Stomach smooth muscle (tissue), 2 donors: ENCODE results near the gene MSH5.
"Not testable (repeated sequence)": the region's sequence is repeated elsewhere in the genome, so short reads cannot be mapped to it uniquely, and the experiment has no call there.

Experiments
- H3K27ac ChIP-seq: one replicate; pipeline ENCODE4 v1.7.0; 2013; ENCODE audit warnings: mild to moderate bottlenecking, low read length, inconsistent platforms
- H3K27me3 ChIP-seq, 2 donors: one replicate each; pipeline ENCODE4 v1.7.0; 2013; ENCODE audit warnings: low read length in 2 of 2; ENCODE audit not compliant: insufficient read depth in 2 of 2, control insufficient read depth in 1 of 2
- H3K36me3 ChIP-seq, 2 donors: one replicate each; pipeline ENCODE4 v1.7.0; 2013; ENCODE audit warnings: low read length in 2 of 2; ENCODE audit not compliant: control insufficient read depth in 2 of 2, insufficient read depth in 2 of 2
- H3K4me1 ChIP-seq: one replicate; pipeline ENCODE4 v1.7.0; 2013; ENCODE audit warnings: low read length; ENCODE audit not compliant: control insufficient read depth, insufficient read depth
- H3K4me3 ChIP-seq, 2 donors: one replicate each; pipeline ENCODE4 v1.7.0; 2013; ENCODE audit warnings: low read length in 2 of 2
- H3K9ac ChIP-seq, 2 donors: one replicate each; pipeline ENCODE4 v1.7.0; 2013; ENCODE audit warnings: low read length in 2 of 2, mild to moderate bottlenecking in 1 of 2
- H3K9me3 ChIP-seq, 2 donors: one replicate each; pipeline ENCODE4 v1.7.0; 2013; ENCODE audit warnings: low read length in 2 of 2; ENCODE audit not compliant: control insufficient read depth in 2 of 2
- donor health status: healthy.
- donor health status: Pancreatic carcinoma.

The MSH5 gene

GRCh38 chr6:31702405-31702818 is 37.4 kb upstream of the MSH5 start:
- peaks cover 11 to 12% of the 10 kb centered on the region in 2 donors for H3K36me3 ChIP-seq
- H3K4me1 ChIP-seq, result peaks cover 25% of the 10 kb centered on the region
- H3K27ac ChIP-seq, result peak overlapping the region; percentile 98
- H3K9ac ChIP-seq, result peak overlapping the region; percentile 98 to 99
- no peaks in the 10 kb centered on the region for H3K9me3 ChIP-seq
- H3K4me3 ChIP-seq, result peak overlapping the region; percentile 77 to 93
- H3K27me3 ChIP-seq, result no peaks in the 10 kb centered on the region

- Histone ChIP-seq H3K36me3 (peaks cover 9 to 11% of the 10 kb centered on the region in 2 donors), H3K27ac (peak within 1 kb of the TSS; percentile 98), H3K9ac (peak within 1 kb of the TSS; percentile 98 to 99), H3K4me1 (peaks cover 25% of the 10 kb centered on the region), H3K27me3 (no peaks in the 10 kb centered on the region), H3K9me3 (no peaks in the 10 kb centered on the region), H3K4me3 (peak within 1 kb of the TSS; percentile 77 to 93)
Measured at GRCh38 chr6:31702819-31703716, 36.7 kb upstream of the MSH5 start, which contains the start of gene ABHD16A. Gene ABHD16A, minus strand, starts transcription at chr6:31703324. Its CDS starts 43 bp downstream, at chr6:31703281.

DNA sequence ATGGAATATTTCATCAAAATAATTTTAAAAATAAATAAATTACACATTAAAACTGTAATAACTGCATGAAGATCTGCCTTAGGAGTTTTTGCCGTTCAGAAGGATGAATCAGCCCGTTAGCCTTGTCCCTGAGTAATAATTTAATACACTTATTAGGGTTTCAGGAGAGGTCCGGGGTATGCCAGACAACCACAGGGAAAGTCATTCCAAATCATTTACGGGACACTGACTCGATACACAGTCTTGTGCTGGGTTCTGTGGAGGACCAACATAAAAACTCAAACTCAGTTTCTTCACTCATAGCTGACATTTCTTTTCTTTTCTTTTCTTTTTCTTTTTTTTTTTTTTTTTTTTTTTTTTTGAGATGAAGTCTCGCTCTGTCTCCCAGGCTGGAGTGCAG is 33.9 kb upstream of the MSH5 start:
- no peaks in the 10 kb centered on the region for H3K9me3 ChIP-seq
- peaks cover 0 to 2% of the 10 kb centered on the region in 2 donors for H3K36me3 ChIP-seq
- no peak overlapping the region for H3K4me3 ChIP-seq
- no peak overlapping the region for H3K9ac ChIP-seq
- no peak overlapping the region for H3K27ac ChIP-seq
- H3K27me3 ChIP-seq, result peaks cover 0 to 2% of the 10 kb centered on the region in 2 donors
- H3K4me1 ChIP-seq, result peaks cover 20% of the 10 kb centered on the region

DNA sequence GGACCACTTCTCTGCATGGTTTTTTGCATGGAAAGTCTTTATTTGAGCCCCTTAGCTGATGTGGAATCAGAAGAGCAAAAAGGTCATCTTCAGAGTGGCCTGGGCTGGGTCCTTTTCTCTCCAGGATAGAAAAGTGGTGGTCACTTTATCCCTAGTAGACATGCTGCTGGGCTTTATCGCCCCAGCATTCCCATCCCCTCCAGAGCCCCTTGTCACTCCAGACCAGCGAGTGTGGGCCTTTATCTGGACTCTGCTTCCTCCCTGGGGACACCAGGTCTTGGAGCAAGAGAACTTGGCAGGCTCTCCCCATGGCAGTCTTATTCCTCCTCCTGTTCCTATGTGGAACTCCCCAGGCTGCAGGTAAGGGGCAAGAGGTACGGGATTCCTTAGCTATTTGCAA is 33.2 kb upstream of the MSH5 start, which contains the start of gene LY6G6F:
Gene LY6G6F (plus strand): TSS at position 268 of the 400 bp plus-strand sequence. CDS start 41 bp downstream, at position 309.
- Histone ChIP-seq H3K4me3 (no peak within 1 kb of the TSS), H3K27me3 (peaks cover 0 to 2% of the 10 kb centered on the region in 2 donors), H3K36me3 (no peaks in the 10 kb centered on the region), H3K9me3 (no peaks in the 10 kb centered on the region), H3K4me1 (peaks cover 14% of the 10 kb centered on the region), H3K9ac (no peak within 1 kb of the TSS), H3K27ac (no peak within 1 kb of the TSS)

DNA sequence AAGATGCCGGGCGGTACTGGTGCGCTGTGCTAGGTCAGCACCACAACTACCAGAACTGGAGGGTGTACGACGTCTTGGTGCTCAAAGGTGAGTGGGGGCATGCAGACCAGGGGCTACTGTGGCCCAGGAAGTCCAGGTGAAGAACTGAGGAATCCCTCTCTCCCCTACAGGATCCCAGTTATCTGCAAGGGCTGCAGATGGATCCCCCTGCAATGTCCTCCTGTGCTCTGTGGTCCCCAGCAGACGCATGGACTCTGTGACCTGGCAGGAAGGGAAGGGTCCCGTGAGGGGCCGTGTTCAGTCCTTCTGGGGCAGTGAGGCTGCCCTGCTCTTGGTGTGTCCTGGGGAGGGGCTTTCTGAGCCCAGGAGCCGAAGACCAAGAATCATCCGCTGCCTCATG is 32.1 kb upstream of the MSH5 start:
- no peak overlapping the region for H3K9ac ChIP-seq
- H3K4me1 ChIP-seq, result peaks cover 5% of the 10 kb centered on the region
- no peak overlapping the region for H3K4me3 ChIP-seq
- no peak overlapping the region for H3K27ac ChIP-seq
- no peaks in the 10 kb centered on the region for H3K9me3 ChIP-seq
- H3K27me3 ChIP-seq, result peaks cover 0 to 2% of the 10 kb centered on the region in 2 donors
- H3K36me3 ChIP-seq, result no peaks in the 10 kb centered on the region

DNA sequence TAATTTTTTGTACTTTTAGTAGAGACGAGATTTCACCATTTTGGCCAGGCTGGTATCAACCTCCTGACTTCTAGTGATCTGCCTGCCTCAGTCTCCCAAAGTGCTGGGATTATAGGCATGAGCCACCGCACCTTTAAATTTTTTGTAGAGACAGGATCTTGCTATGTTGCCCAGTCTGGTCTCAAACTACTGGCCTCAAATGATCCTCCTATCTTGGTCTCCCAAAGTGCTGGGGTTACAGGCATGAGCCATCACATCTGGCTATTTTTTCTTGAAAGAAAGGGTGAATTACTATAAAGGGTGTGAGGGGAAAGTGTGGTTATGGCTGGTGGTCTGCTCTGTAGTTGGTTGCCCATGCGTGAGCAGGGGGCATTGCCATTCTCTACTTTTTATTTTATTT is 31.6 kb upstream of the MSH5 start:
- Histone ChIP-seq H3K4me1 (peaks cover 5% of the 10 kb centered on the region), H3K27ac (no peak overlapping the region), H3K9ac (no peak overlapping the region), H3K9me3 (no peaks in the 10 kb centered on the region), H3K27me3 (peaks cover 0 to 2% of the 10 kb centered on the region in 2 donors), H3K4me3 (no peak overlapping the region), H3K36me3 (no peaks in the 10 kb centered on the region)

GRCh38 chr6:31709157-31709556 is 30.6 kb upstream of the MSH5 start:
- not testable (repeated sequence) for H3K27ac ChIP-seq, H3K9me3 ChIP-seq, H3K4me3 ChIP-seq, H3K4me1 ChIP-seq, H3K36me3 ChIP-seq, H3K9ac ChIP-seq, H3K27me3 ChIP-seq

DNA sequence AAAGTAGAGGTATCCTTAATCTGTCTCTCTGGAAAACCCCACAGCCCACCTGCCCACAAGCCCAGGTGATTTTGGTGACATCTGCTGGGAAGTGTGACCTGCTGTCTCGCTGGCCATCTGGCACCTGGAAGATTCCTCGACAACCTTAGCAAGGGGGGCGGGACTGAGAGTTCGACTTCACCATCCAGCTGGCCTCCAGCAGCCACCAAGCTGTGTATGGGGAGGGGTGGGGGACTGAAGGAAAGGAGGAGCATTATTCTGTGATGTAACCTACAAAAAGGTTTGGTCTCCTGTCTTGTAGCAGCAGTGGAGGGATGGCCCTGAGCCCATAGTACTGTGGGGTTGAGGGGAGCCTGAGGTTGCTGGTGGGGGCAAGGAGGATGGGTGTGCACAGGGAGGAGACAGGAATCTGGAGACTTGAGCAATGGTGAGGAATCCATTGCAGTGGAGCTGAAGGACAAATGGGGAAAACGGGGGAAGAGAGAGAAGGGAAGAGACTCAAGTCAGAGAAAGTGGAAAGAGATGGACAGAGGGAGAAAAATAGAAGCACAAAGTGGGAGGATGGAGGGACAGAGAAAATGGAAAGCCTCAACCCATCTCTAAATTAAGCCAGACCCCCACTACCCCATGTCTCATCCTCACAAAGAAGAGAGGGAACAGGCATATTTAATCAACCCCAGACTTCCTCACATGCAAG is 29.1 kb upstream of the MSH5 start:
- Histone ChIP-seq H3K4me3 (no peak overlapping the region), H3K9me3 (no peaks in the 10 kb centered on the region), H3K4me1 (peaks cover 7% of the 10 kb centered on the region), H3K27me3 (peaks cover 0 to 2% of the 10 kb centered on the region in 2 donors), H3K27ac (no peak overlapping the region), H3K9ac (no peak overlapping the region), H3K36me3 (no peaks in the 10 kb centered on the region)

- H3K4me1 ChIP-seq, result peaks cover 7% of the 10 kb centered on the region
Measured at GRCh38 chr6:31711233-31711632, 28.6 kb upstream of the MSH5 start.

GRCh38 chr6:31712296-31712695 is 27.5 kb upstream of the MSH5 start:
- H3K9ac ChIP-seq, result no peak overlapping the region
- peaks cover 7% of the 10 kb centered on the region for H3K4me1 ChIP-seq
- H3K36me3 ChIP-seq, result no peaks in the 10 kb centered on the region
- no peak overlapping the region for H3K27ac ChIP-seq
- H3K9me3 ChIP-seq, result no peaks in the 10 kb centered on the region
- peaks cover 0 to 2% of the 10 kb centered on the region in 2 donors for H3K27me3 ChIP-seq
- no peak overlapping the region for H3K4me3 ChIP-seq

More at GRCh38 chr6:31711233-31711632, 28.6 kb upstream of the MSH5 start:
- Histone ChIP-seq H3K9me3 (no peaks in the 10 kb centered on the region), H3K27ac (no peak overlapping the region), H3K27me3 (peaks cover 0 to 2% of the 10 kb centered on the region in 2 donors), H3K9ac (no peak overlapping the region), H3K4me3 (no peak overlapping the region), H3K36me3 (no peaks in the 10 kb centered on the region)
